Upper lobe of left lung (tissue), 6 donors: ENCODE measurements around the gene RNF215. TPM values are rescaled to one million over a fixed set of nuclear protein-coding genes. Genes with fewer than 3 reads are reported as not detected.

Experiments
- ATAC-seq, 2 donors: fragments of 200-7000 bp; cut with Tn5 transposase; one replicate each; pipeline ENCODE4 v1.9.1; 2022; ENCODE audit warnings: mild to moderate bottlenecking in 2 of 2, moderate library complexity in 2 of 2; ENCODE audit not compliant: low FRiP score in 2 of 2
- DNase-seq, 2 donors: peaks; one replicate each; pipeline ENCODE4 v3.0.0-alpha.2; 2019 to 2020
- H3K27ac ChIP-seq, 4 donors: fragments of 200-600 bp; sonication (generic); one replicate each; pipeline ENCODE4 v1.5.1; 2016 to 2019
- H3K27me3 ChIP-seq, 4 donors: fragments of 200-600 bp; sonication (generic); one replicate each; pipeline ENCODE4 v1.5.1; 2017 to 2019
- H3K36me3 ChIP-seq, 4 donors: fragments of 200-600 bp; sonication (generic); one replicate each; pipeline ENCODE4 v1.5.1; 2016 to 2019
- H3K4me1 ChIP-seq, 4 donors: fragments of 200-600 bp; sonication (generic); one replicate each; pipeline ENCODE4 v1.5.1; 2018 to 2019
- H3K4me3 ChIP-seq, 4 donors: fragments of 200-600 bp; sonication (generic); one replicate each; pipeline ENCODE4 v1.5.1; 2017 to 2019; ENCODE audit warnings: mild to moderate bottlenecking in 2 of 4, moderate library complexity in 1 of 4
- H3K9me3 ChIP-seq, 4 donors: fragments of 200-600 bp; sonication (generic); one replicate each; pipeline ENCODE4 v1.5.1; 2018 to 2019
- CTCF ChIP-seq, 6 experiments: fragments of 450-650 bp in 4 of 6; fragments of 200-600 bp in 2 of 6; sonication (generic) in 2 of 6; IDR thresholded peaks; one replicate each; pipeline ENCODE4 v1.5.1; 2016 to 2019; ENCODE audit warnings: antibody characterized with exemption in 6 of 6
- EP300 ChIP-seq, 4 donors: sonication (generic); formaldehyde crosslinking; IDR thresholded peaks; one replicate each; pipeline ENCODE4 v1.5.1; 2017; ENCODE audit warnings: antibody characterized with exemption in 4 of 4, control low read depth in 2 of 4
- POLR2A ChIP-seq, 4 donors: fragments of 450-650 bp; IDR thresholded peaks; one replicate each; pipeline ENCODE4 v1.5.1; 2016 to 2017; ENCODE audit warnings: antibody characterized with exemption in 4 of 4, mild to moderate bottlenecking in 2 of 4
- POLR2AphosphoS5 ChIP-seq, 2 donors: sonication (generic); formaldehyde crosslinking; IDR thresholded peaks; one replicate each; pipeline ENCODE4 v1.5.1; 2017; ENCODE audit warnings: antibody characterized with exemption in 2 of 2
- WGBS, 2 donors: methylation state at CpG; one replicate each; pipeline ENCODE4 v1.1.5; 2017 to 2018; 5-methylcytosine and 5-hydroxymethylcytosine counted together
- total RNA-seq, 6 donors: library from RNA; depleted of rRNA in 4 of 6; stranded (reverse); fragments of >200 nt in 4 of 6; gene quantifications; one replicate each; pipeline versions ENCODE4 v1.1.0 to v1.2.1, GENCODE V29; 2016 to 2021
- donor health status: DM: no; HTN: no; CAD: no; lungs with moderate emphysema.
- donor health status: DM: no; HTN: yes; CAD: no; lungs with severe emphysema.

Gene RNF215
- total RNA-seq, 6 donors from 2014 or later, result 9.3 to 30.3 (median 16.5) TPM

- Histone ChIP-seq H3K27me3 (no peaks in the 10 kb centered on the region), H3K27ac (no peak overlapping the region), H3K9me3 (no peaks in the 10 kb centered on the region), H3K4me3 (no peak overlapping the region), H3K36me3 (peaks cover 0 to 42% (median 27%) of the 10 kb centered on the region in 4 donors), H3K4me1 (peaks cover 2 to 6% (median 4%) of the 10 kb centered on the region in 4 donors)
- WGBS, 2 donors, result 90 to 91% methylated on average over 11 to 12 of the region's 12 CpGs
- ATAC-seq (no peak), DNase-seq (no peak)
- TF ChIP-seq POLR2AphosphoS5 (IDR thresholded peaks at IDR 0.05) (no peak), EP300 (IDR thresholded peaks at IDR 0.05) (no peak), CTCF (IDR thresholded peaks at IDR 0.05) (no peak), POLR2A (IDR thresholded peaks at IDR 0.05) (no peak)
Observed at GRCh38 chr22:30381264-30381663, 5.9 kb downstream of the RNF215 start.

- H3K27me3 ChIP-seq, result no peaks in the 10 kb centered on the region
- no peak for TF ChIP-seq EP300 (IDR thresholded peaks at IDR 0.05)
- no peak for TF ChIP-seq CTCF (IDR thresholded peaks at IDR 0.05)
- no peak for TF ChIP-seq POLR2A (IDR thresholded peaks at IDR 0.05)
- no peak for TF ChIP-seq POLR2AphosphoS5 (IDR thresholded peaks at IDR 0.05)
- ATAC-seq (no peak), DNase-seq (no peak)
- no peaks in the 10 kb centered on the region for H3K9me3 ChIP-seq
- H3K36me3 ChIP-seq, result peaks cover 0 to 42% (median 27%) of the 10 kb centered on the region in 4 donors
- no peak overlapping the region for H3K4me3 ChIP-seq
- no peaks in the 10 kb centered on the region for H3K4me1 ChIP-seq
- WGBS, 2 donors, result 89% methylated on average over 17 of the region's 20 CpGs; no CpG with 5 or more reads in 1 of the 2 donors
- no peak overlapping the region for H3K27ac ChIP-seq
Observed at GRCh38 chr22:30380011-30380410, 7.2 kb downstream of the RNF215 start.

GRCh38 chr22:30375312-30375849, 11.8 kb downstream of the RNF215 start:
- Histone ChIP-seq H3K4me3 (no peak overlapping the region), H3K4me1 (no peaks in the 10 kb centered on the region), H3K27ac (no peak overlapping the region), H3K27me3 (no peaks in the 10 kb centered on the region), H3K36me3 (peaks cover 0 to 16% (median 11%) of the 10 kb centered on the region in 4 donors), H3K9me3 (no peaks in the 10 kb centered on the region)
- ATAC-seq (no peak), DNase-seq (no peak)
- TF ChIP-seq CTCF (IDR thresholded peaks at IDR 0.05) (no peak), POLR2A (IDR thresholded peaks at IDR 0.05) (no peak), EP300 (IDR thresholded peaks at IDR 0.05) (no peak), POLR2AphosphoS5 (IDR thresholded peaks at IDR 0.05) (no peak)
- WGBS, 2 donors, result 94% methylated on average over 9 to 12 of the region's 13 CpGs

- no peak for TF ChIP-seq CTCF (IDR thresholded peaks at IDR 0.05)
- TF ChIP-seq POLR2A (IDR thresholded peaks at IDR 0.05), result no peak
- TF ChIP-seq EP300 (IDR thresholded peaks at IDR 0.05), result no peak
- no peak for TF ChIP-seq POLR2AphosphoS5 (IDR thresholded peaks at IDR 0.05)
- Histone ChIP-seq H3K4me3 (no peak overlapping the region), H3K4me1 (no peaks in the 10 kb centered on the region), H3K27ac (peak overlapping the region in 1 of 4 donors; percentile 42), H3K9me3 (no peaks in the 10 kb centered on the region), H3K36me3 (peaks cover 0 to 7% (median 6%) of the 10 kb centered on the region in 4 donors), H3K27me3 (no peaks in the 10 kb centered on the region)
- ATAC-seq (no peak), DNase-seq (no peak)
- 76 to 87% methylated on average over 13 to 33 of the region's 33 CpGs for WGBS, 2 donors
Observed at GRCh38 chr22:30373331-30374325, 13.6 kb downstream of the RNF215 start.
